Upper lobe of left lung (tissue), 6 donors: Measurements from ENCODE around the gene HHAT. TPM values are rescaled to one million over a fixed set of nuclear protein-coding genes. Genes with fewer than 3 reads are reported as not detected.

Experiments used
- ATAC-seq, 2 donors: fragments of 200-7000 bp; cut with Tn5 transposase; one replicate each; pipeline ENCODE4 v1.9.1; 2022; ENCODE audit warnings: mild to moderate bottlenecking in 2 of 2, moderate library complexity in 2 of 2; ENCODE audit not compliant: low FRiP score in 2 of 2
- DNase-seq, 2 donors: peaks; one replicate each; pipeline ENCODE4 v3.0.0-alpha.2; 2019 to 2020
- H3K27ac ChIP-seq, 4 donors: fragments of 200-600 bp; sonication (generic); one replicate each; pipeline ENCODE4 v1.5.1; 2016 to 2019
- H3K27me3 ChIP-seq, 4 donors: fragments of 200-600 bp; sonication (generic); one replicate each; pipeline ENCODE4 v1.5.1; 2017 to 2019
- H3K36me3 ChIP-seq, 4 donors: fragments of 200-600 bp; sonication (generic); one replicate each; pipeline ENCODE4 v1.5.1; 2016 to 2019
- H3K4me1 ChIP-seq, 4 donors: fragments of 200-600 bp; sonication (generic); one replicate each; pipeline ENCODE4 v1.5.1; 2018 to 2019
- H3K4me3 ChIP-seq, 4 donors: fragments of 200-600 bp; sonication (generic); one replicate each; pipeline ENCODE4 v1.5.1; 2017 to 2019; ENCODE audit warnings: mild to moderate bottlenecking in 2 of 4, moderate library complexity in 1 of 4
- H3K9me3 ChIP-seq, 4 donors: fragments of 200-600 bp; sonication (generic); one replicate each; pipeline ENCODE4 v1.5.1; 2018 to 2019
- CTCF ChIP-seq, 6 experiments: fragments of 450-650 bp in 4 of 6; fragments of 200-600 bp in 2 of 6; sonication (generic) in 2 of 6; IDR thresholded peaks; one replicate each; pipeline ENCODE4 v1.5.1; 2016 to 2019; ENCODE audit warnings: antibody characterized with exemption in 6 of 6
- EP300 ChIP-seq, 4 donors: sonication (generic); formaldehyde crosslinking; IDR thresholded peaks; one replicate each; pipeline ENCODE4 v1.5.1; 2017; ENCODE audit warnings: antibody characterized with exemption in 4 of 4, control low read depth in 2 of 4
- POLR2A ChIP-seq, 4 donors: fragments of 450-650 bp; IDR thresholded peaks; one replicate each; pipeline ENCODE4 v1.5.1; 2016 to 2017; ENCODE audit warnings: antibody characterized with exemption in 4 of 4, mild to moderate bottlenecking in 2 of 4
- POLR2AphosphoS5 ChIP-seq, 2 donors: sonication (generic); formaldehyde crosslinking; IDR thresholded peaks; one replicate each; pipeline ENCODE4 v1.5.1; 2017; ENCODE audit warnings: antibody characterized with exemption in 2 of 2
- WGBS, 2 donors: methylation state at CpG; one replicate each; pipeline ENCODE4 v1.1.5; 2017 to 2018; 5-methylcytosine and 5-hydroxymethylcytosine counted together
- total RNA-seq, 6 donors: library from RNA; depleted of rRNA in 4 of 6; stranded (reverse); fragments of >200 nt in 4 of 6; gene quantifications; one replicate each; pipeline versions ENCODE4 v1.1.0 to v1.2.1, GENCODE V29; 2016 to 2021
- donor health status: DM: no; HTN: no; CAD: no; lungs with moderate emphysema.
- donor health status: DM: no; HTN: yes; CAD: no; lungs with severe emphysema.

The HHAT gene
- total RNA-seq, 6 donors from 2014 or later, result 4.6 to 8.1 (median 5.7) TPM

- peak; percentile 15 to 70 for ATAC-seq
- WGBS, 2 donors, result 54 to 58% methylated on average over 17 to 18 of the region's 18 CpGs
- Histone ChIP-seq H3K27me3 (no peaks in the 10 kb centered on the region), H3K4me1 (peaks cover 7 to 16% (median 10%) of the 10 kb centered on the region in 4 donors), H3K27ac (peak overlapping the region; percentile 67 to 80 (median 76)), H3K36me3 (no peaks in the 10 kb centered on the region), H3K4me3 (peak overlapping the region in 3 of 4 donors; percentile 28 to 45 (median 36)), H3K9me3 (no peaks in the 10 kb centered on the region)
- TF ChIP-seq EP300 (IDR thresholded peaks at IDR 0.05) (no peak), POLR2AphosphoS5 (IDR thresholded peaks at IDR 0.05) (no peak), POLR2A (IDR thresholded peaks at IDR 0.05) (no peak), CTCF (IDR thresholded peaks at IDR 0.05) (no peak)
- no peak for DNase-seq
These were observed 16.8 kb upstream of the HHAT start for GRCh38 chr1:210311726-210312493.

GRCh38 chr1:210313046-210313595 lies 15.6 kb upstream of the HHAT start:
- no peak for DNase-seq
- Histone ChIP-seq H3K36me3 (no peaks in the 10 kb centered on the region), H3K4me1 (peaks cover 7 to 16% (median 10%) of the 10 kb centered on the region in 4 donors), H3K9me3 (no peaks in the 10 kb centered on the region), H3K27me3 (no peaks in the 10 kb centered on the region), H3K27ac (no peak overlapping the region), H3K4me3 (no peak overlapping the region)
- no peak for TF ChIP-seq POLR2AphosphoS5 (IDR thresholded peaks at IDR 0.05)
- TF ChIP-seq POLR2A (IDR thresholded peaks at IDR 0.05), result no peak
- TF ChIP-seq EP300 (IDR thresholded peaks at IDR 0.05), result no peak
- no peak for TF ChIP-seq CTCF (IDR thresholded peaks at IDR 0.05)
- 84% methylated on average over 6 of the region's 6 CpGs for WGBS, 2 donors
- ATAC-seq, result no peak

GRCh38 chr1:210313921-210314320 lies 14.8 kb upstream of the HHAT start:
- ATAC-seq, result no peak
- H3K27me3 ChIP-seq, result no peaks in the 10 kb centered on the region
- H3K4me1 ChIP-seq, result peaks cover 7 to 16% (median 10%) of the 10 kb centered on the region in 4 donors
- TF ChIP-seq POLR2A (IDR thresholded peaks at IDR 0.05) (no peak), POLR2AphosphoS5 (IDR thresholded peaks at IDR 0.05) (no peak), EP300 (IDR thresholded peaks at IDR 0.05) (no peak), CTCF (IDR thresholded peaks at IDR 0.05) (no peak)
- 88 to 89% methylated on average over 1 of the region's 1 CpG for WGBS, 2 donors
- no peaks in the 10 kb centered on the region for H3K36me3 ChIP-seq
- H3K4me3 ChIP-seq, result no peak overlapping the region
- no peak for DNase-seq
- H3K27ac ChIP-seq, result no peak overlapping the region
- no peaks in the 10 kb centered on the region for H3K9me3 ChIP-seq

- peaks cover 7 to 16% (median 10%) of the 10 kb centered on the region in 4 donors for H3K4me1 ChIP-seq
- H3K27me3 ChIP-seq, result no peaks in the 10 kb centered on the region
- TF ChIP-seq POLR2AphosphoS5 (IDR thresholded peaks at IDR 0.05) (no peak), POLR2A (IDR thresholded peaks at IDR 0.05) (no peak), CTCF (IDR thresholded peaks at IDR 0.05) (no peak), EP300 (IDR thresholded peaks at IDR 0.05) (no peak)
- no peak overlapping the region for H3K4me3 ChIP-seq
- no peaks in the 10 kb centered on the region for H3K9me3 ChIP-seq
- no peak overlapping the region for H3K27ac ChIP-seq
- 91 to 93% methylated on average over 6 of the region's 6 CpGs for WGBS, 2 donors
- no peak for ATAC-seq
- H3K36me3 ChIP-seq, result no peaks in the 10 kb centered on the region
- no peak for DNase-seq
These were observed 13.2 kb upstream of the HHAT start for GRCh38 chr1:210315529-210315928.
